Choroid plexus epithelial cell (primary cell): ENCODE results near the gene MCC.

Source experiments
- DNase-seq: peaks from one replicate; pipeline ENCODE4 v3.0.0-alpha.2; 2010; ENCODE audit warnings: low read depth
- H3K4me3 ChIP-seq: 2 replicates; pipeline ENCODE4 v1.5.1; 2011; ENCODE audit warnings: low read depth, mild to moderate bottlenecking, control low read depth, low read length, moderate library complexity
- TF ChIP-seq, protein P1 (sequence below): conservative IDR thresholded peaks from 2 replicates; pipeline ENCODE4 v1.5.1; 2011; ENCODE audit warnings: low read depth, mild to moderate bottlenecking, control low read depth, inconsistent platforms, low read length, moderate library complexity

Gene MCC

DNA sequence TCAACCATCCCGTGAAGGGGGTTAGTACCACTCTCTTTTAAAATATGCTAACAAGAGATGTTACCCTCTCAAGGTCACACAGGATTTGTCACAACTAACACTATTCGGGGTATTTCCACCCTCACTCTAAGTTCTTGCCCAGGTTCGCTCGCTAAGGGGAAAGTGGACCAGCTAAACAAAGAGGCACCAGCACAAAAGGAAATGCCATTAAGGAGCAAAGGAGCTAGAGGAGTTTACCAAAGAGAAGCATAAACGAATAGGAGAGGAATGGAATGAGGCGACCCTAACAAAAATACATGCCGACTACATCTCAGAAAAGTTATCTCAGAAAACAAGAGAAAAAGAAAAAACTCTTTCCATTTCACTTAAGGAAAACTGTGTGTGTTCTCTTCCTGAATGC lies 340.7 kb downstream of the MCC start:
- TF ChIP-seq, protein P1, sequence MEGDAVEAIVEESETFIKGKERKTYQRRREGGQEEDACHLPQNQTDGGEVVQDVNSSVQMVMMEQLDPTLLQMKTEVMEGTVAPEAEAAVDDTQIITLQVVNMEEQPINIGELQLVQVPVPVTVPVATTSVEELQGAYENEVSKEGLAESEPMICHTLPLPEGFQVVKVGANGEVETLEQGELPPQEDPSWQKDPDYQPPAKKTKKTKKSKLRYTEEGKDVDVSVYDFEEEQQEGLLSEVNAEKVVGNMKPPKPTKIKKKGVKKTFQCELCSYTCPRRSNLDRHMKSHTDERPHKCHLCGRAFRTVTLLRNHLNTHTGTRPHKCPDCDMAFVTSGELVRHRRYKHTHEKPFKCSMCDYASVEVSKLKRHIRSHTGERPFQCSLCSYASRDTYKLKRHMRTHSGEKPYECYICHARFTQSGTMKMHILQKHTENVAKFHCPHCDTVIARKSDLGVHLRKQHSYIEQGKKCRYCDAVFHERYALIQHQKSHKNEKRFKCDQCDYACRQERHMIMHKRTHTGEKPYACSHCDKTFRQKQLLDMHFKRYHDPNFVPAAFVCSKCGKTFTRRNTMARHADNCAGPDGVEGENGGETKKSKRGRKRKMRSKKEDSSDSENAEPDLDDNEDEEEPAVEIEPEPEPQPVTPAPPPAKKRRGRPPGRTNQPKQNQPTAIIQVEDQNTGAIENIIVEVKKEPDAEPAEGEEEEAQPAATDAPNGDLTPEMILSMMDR: no peak
- DNase-seq: no peak
- H3K4me3 ChIP-seq: no peak overlapping the region

DNA sequence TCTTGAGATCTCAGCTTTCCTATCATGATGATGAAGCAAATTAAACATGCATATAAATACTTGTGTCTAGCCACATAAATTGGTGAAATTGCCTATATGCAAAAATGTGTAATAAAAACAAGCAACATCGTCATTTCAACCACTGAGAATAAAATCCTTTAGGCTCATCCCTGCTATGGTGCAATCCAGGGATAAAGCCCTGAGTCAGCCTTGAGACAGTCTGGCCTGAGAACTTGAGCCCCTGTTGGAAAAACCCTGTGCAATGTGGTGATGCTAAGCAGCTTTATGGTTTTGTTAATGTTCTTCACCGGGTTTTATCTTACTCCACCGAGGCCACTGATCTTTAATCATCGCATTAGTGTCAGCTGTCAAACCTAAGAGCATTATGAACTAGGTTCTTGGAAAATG lies 341.1 kb downstream of the MCC start:
- peak; percentile 87 for DNase-seq
- TF ChIP-seq, protein P1: no peak
- H3K4me3 ChIP-seq: no peak overlapping the region

DNA sequence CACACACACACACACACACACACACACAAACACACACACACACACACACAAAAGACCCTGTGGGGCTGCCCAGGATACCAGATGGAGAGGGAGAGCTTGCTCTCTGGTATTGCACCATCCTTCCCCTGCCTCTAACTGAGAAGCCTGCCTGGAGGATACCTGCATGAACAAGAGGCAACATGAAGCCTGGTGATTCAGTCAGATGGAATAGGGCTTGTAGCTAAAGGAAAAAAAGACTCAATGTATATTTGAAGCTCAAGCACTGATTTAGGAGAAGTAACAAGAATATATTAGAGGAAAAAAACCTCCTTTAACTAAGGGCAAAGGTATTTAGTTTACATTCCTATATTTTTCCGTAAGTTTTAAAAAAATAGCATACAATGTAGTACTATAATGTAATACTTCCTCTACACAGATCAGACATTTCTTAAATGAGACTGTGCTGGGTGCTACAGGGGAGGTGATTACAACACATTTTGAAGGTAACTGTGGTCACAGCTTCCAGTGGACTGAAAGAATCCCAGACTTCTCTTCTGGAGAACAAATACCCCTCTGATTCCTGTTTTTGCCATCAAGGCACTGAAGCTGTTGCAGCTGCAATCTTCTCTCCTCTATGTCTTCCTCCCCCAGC lies 342.4 kb downstream of the MCC start:
- TF ChIP-seq, protein P1: no peak
- H3K4me3 ChIP-seq: no peak overlapping the region
- DNase-seq: peak; percentile 64

DNA sequence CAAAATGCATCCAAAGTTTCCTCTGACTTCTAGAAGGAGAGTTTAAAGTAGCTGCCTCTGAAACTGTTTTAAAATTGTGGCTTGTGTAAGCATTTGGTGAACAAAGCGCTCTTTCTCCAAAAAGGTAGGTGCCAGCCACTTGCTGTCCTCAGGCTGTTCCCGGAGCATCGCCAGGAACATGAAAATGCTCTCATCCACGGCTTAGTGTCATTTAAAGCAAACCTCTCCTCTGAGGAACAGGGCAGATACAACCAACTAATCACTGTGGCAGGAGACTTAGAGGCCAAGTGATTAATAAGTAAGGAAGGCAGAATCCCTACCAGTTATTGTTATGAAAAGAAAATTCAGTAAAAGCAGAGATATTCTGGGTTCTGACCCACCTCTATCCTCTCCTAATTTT lies 346.1 kb downstream of the MCC start:
- TF ChIP-seq, protein P1: no peak
- no peak overlapping the region for H3K4me3 ChIP-seq
- no peak for DNase-seq

DNA sequence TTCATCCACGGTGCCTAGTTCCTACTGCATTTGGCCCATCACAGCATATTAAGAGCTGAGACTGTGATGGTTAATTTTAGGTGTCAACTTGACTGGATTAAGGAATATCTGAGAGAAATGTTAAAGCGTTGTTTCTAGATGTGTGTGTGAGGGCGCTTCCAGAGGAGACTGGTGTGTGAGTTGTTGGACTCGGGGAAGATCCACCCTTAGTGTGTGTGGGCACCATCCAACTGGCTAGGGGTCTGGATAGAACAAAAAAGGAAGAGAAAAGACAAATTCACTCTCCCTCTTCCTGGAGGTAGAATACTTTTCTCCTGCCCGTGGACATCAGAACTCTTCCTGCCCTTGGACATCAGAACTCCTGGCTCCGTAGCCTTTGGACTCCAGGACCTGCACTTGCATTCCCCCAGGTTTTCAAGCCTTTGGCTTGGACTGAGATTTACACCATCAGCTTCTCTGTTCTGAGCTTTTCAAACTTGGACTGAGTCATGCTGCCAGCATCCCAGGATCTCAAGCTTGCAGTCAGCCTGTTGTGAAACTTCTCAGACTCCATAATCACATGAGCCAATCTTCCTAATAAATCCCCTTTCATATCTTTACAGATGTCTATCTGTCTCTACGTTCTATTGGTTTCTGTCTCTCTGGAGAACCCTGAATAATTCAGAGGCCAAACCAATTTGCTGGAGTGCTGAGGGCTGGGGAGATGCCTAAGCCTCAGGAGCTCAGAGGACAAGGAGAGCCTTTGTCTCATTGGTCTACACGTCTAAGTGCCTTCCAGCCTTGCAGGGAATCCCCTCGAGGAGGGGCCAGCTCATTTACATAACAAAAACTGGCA lies 347.2 kb downstream of the MCC start:
- no peak overlapping the region for H3K4me3 ChIP-seq
- TF ChIP-seq, protein P1: no peak
- peak; percentile 96 for DNase-seq

DNA sequence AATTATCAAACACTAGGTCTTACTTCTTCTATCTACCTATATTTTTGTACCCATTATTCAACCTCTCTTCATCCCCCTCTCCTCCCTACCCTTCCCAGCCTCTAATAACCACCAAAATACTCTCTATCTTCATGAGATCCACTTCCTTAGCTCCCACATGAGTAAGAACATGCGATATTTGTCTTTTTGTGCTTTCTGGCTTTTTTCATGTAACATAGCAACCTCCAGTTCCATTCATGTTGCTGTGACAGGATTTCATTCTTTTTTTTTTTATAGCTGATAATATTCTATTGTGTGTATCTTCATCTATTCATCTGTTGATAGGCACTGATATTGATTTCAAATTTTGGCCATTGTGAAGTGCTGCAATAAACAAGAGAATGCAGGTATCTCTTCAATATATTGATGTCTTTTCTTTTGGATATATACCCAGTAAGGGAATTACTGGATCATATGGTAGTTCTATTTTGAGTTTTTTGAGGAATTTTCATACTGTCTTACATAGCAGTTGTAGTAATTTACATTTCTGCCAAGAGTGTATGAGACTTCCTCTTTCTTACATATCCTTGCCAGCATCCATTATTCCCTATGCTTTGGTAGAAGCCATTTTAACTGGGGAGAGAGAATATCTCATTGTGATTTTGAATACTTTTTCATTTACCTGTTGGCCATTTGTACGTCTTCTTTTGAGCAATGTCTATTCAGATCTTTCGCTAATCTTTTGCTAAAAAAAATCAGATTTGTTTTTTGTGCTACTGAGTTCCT lies 354.9 kb downstream of the MCC start:
- DNase-seq: no peak
- H3K4me3 ChIP-seq: no peak overlapping the region
- TF ChIP-seq, protein P1: no peak
